ENCODE results near the gene NOL11.

GRCh38 chr17:67751101-67752074 lies 33.7 kb downstream of the NOL11 start:
- TF ChIP-seq POLR2AphosphoS5 (IDR thresholded peaks at IDR 0.05; ENCODE audit: borderline replicate concordance, low read depth, low read length): no peak; the same call in 1 of the 2 replicates
- no peak for TF ChIP-seq EZH2 (IDR thresholded peaks at IDR 0.05)
